GM19438 (cell line): ENCODE measurements around the gene LHX2.

Experiments
- ATAC-seq: cut with Tn5 transposase; IDR thresholded peaks from one replicate; pipeline ENCODE4 v1.9.1; 2021; ENCODE audit warnings: low read depth; ENCODE audit not compliant: unreplicated experiment

LHX2 gene

DNA sequence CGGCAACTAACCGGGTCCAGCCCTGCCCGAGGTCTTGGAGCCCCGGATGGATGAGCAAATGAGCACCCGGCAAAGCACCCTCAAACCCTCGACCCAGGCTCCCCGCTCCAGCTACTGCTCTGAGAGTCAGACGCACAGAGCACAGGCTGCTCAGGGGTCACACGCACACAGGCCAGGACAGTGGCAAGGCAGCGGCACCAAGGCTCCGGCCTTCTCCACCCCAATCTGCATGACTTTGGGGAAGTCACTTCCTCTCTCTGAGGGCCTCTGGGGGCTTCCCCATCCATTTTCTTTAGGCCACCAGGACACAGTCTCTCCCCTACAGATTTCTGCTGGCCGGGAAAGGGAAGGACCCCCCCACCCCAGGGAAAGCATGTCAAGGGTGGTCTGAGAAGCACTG is 18.0 kb downstream of the LHX2 start:
- ATAC-seq = no peak

DNA sequence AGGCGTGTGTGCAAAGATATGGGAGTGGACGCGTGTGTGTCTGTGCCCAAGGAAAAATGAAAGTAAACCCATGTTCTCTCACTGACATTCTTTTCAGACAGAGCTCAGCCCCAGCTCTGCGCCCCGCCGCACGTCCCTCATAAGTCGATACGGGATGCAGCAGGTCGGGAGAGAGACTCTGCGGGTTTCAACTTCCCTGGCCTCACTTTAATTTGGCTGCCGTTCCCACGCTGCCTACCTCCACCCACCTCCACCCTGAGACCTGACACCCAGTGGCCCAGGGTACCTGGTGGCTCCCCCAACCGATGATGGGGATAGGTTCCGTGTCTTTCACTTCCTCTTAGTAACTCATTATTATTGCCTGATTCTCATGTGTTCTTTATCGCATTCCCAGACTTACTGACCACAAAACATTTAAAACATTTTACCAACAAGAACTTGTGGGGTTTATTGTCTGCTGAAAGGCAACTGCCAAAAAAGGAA is 19.4 kb downstream of the LHX2 start:
- no peak for ATAC-seq

DNA sequence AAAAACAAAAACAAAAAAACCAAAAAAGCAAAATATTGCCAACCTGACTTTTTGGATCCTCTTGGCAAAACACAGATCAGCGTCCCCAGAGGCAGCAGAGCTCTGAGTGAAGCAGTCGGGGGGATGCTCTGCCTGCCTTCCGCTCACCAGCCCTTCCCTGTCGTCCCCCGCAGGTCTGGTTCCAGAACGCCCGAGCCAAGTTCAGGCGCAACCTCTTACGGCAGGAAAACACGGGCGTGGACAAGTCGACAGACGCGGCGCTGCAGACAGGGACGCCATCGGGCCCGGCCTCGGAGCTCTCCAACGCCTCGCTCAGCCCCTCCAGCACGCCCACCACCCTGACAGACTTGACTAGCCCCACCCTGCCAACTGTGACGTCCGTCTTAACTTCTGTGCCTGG is 20.7 kb downstream of the LHX2 start:
- no peak for ATAC-seq

DNA sequence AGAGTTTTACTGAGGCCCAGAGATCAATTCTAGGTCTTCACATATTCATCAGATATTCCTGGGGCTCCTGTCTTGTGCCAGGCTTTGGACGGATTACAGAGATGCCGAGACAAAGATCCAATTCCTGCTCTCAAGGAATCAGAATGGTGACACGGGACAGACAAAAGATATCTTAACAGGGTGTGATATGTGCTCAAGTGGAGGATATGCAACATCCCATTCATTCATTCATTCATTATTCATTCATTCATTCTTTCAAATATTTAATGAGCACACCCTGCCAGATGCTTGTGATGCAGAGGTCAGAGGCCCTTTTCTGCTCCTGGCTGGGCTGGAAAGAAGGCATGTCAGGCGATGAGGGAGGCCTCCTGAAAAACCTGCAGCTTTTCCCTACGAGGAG is 21.8 kb downstream of the LHX2 start:
- ATAC-seq = no peak

DNA sequence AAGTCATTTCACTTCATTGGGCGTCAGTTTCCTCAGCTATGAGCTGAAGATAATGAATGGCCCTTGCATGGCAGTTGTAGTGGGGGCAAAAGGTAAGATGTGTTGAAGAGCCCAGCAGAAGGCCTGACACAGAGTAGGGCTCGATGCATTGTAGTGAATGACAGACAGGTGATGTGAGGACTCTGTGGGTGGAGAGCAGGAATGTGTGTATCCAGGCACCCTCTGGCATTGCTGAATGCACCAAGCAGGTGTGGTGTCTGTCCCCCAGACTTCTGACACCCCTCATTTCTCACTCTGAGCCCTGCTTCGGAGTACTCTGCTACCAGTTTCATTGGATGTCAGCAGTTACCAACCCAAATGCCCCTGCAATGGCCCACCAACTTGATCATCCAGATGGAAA is 22.4 kb downstream of the LHX2 start:
- no peak for ATAC-seq

DNA sequence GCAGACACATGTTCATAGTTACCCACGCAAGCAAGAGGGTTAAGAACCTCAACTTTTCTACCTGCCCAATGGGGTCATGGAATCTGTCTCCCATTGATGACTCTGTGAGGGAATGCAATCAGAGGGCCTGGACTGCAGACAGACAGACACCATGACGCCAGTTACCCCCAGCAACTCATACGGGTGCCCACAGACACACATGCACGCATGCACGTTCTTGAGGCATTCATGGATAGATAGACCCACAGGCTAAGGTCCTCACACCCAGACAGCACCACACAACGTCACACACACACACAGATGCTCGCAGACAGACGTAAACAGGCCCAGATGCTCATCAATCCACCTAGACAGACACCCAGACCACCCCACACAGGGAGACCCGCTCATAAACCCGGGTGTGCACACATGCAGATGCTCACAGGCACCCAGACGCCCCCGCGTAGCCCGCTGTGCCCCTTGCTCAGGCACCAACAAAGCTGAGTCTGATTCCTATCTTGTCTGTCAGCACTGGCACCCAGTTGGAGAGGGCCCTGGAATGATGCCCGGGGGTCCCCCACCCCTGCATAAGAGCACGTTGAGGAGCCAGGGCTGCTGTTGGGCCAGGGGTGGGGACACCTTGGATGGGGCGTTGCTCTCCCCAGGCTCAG is 23.6 kb downstream of the LHX2 start:
- ATAC-seq = no peak

DNA sequence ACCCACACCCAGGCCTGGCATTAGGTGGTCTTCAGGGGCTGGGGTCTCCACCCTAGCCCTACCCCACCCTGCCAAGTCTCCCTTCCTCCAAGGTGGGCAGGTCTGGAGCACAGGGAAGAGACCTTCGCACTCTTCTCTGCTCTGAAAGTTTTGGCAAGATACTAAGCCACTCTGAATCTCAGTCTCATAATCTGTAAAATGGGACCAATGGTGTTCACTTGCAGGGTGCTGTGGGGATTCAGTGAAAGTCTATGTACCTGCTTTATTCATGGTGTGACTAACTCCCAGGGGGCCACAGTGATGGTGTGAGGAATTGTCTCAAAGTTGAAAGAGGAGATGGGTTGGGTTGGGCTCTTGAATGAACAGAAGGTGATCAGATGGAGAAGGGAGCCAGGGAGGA is 25.0 kb downstream of the LHX2 start:
- no peak for ATAC-seq

DNA sequence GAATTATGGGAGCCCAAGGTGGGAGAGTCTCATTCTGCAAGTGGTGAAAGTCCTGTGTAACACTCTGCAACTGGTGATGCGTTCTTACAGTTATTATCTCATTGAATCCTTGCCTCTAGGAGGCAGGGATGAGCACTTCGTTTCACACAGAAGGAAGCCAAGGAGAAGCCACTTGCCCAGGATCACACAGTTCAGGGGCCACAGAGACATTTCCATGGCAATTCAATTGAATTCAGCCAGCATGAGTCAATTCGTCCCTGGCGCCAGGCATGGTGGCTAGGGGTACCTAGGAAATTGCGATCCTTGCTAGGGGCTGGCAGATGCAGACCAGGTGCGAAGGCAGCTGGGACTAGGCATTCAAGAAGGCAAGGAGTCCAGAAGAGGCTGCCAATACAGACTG is 26.2 kb downstream of the LHX2 start:
- no peak for ATAC-seq

DNA sequence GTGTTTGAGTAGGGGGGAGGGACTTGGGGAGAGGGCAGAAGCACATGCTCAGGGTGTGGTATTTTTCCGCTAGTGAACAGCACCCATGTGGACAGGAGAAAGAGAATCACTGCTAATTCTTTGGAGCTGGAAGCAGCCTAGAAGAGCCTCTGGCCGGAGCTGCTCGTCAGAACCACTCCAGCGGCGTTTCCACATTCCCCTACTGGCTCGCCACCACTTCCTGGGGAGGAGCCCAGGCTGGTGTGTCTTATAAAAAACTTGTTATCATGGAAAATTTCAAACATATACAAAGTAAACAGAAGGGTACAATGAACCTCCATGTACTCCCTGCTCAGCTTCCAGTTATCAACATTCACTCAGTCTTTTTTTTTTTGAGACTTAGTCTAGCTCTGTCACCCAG is 26.7 kb downstream of the LHX2 start:
- ATAC-seq = no peak

DNA sequence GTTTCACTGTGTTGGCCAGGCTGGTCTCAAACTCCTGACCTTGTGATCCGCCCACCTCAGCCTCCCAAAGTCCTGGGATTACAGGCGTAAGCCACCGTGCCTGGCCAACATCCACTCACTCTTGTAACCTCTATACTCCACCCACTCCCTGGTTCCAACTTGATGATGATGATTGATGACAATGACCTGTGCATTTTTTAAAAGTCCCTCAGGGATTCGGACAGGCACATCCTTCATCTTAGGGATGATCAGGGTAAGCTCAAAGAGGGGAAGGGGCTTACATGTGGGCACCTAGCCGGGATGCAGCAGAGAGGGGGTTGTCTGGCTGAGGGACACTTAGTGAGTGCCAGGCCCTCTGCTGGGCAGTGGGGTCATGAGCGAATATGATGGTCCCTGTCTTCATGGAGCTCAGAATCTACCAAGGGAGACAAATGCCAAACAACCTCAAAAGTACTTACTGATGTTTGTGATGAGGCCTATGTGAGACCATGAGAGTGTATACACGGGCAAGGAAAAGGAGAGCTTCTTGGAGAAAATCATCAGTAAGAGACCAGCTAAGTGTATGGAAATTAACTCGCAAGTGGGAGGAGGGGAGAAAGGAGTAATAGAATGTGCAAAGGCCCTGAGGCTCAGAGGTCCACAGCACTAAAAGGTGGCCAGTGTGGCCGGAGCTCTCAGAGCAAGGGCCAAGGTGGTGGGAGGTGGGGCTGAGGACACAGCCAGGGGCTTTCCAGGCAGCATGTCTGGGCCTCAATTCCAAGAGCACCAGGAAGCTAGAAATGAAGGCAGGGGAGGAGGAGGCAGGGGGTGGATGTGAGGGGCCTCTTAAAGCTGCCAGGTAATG is 27.4 kb downstream of the LHX2 start:
- no peak for ATAC-seq

DNA sequence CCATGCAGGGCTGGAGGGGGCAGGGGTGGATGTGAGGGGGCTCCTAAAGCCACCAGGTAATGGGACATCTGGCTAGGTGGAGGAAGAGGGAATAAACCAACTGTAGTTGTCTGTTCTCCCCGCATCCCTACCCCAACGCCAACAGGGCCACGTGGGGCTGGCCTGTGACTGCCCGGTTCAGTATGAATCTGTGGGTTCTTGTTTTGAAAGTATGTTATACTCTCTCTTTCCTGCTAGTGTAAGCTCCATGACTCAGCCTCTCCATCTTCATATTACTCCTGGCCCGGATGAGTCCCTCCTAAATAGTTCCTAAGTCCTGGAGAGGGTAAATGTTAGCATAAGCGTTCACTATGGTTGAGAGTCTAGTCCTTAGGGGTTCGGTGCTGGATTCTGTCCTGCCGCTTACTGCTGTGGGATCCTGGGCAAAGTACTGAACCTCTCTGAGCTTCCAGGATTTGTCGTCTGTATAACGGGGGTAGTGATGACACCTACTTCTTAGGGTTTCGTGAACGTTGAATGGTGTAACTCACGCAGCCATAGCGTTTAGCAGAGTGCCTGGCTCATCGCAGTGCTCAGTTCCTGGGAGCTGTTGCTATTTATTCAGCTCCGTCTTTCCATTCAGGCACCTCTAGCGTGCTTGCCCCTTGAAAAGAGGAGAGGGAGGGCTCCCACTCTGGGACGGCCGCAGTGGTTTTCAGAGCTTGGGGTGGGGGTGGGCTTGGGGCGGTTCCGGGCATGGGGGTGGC is 28.8 kb downstream of the LHX2 start:
- ATAC-seq = no peak

DNA sequence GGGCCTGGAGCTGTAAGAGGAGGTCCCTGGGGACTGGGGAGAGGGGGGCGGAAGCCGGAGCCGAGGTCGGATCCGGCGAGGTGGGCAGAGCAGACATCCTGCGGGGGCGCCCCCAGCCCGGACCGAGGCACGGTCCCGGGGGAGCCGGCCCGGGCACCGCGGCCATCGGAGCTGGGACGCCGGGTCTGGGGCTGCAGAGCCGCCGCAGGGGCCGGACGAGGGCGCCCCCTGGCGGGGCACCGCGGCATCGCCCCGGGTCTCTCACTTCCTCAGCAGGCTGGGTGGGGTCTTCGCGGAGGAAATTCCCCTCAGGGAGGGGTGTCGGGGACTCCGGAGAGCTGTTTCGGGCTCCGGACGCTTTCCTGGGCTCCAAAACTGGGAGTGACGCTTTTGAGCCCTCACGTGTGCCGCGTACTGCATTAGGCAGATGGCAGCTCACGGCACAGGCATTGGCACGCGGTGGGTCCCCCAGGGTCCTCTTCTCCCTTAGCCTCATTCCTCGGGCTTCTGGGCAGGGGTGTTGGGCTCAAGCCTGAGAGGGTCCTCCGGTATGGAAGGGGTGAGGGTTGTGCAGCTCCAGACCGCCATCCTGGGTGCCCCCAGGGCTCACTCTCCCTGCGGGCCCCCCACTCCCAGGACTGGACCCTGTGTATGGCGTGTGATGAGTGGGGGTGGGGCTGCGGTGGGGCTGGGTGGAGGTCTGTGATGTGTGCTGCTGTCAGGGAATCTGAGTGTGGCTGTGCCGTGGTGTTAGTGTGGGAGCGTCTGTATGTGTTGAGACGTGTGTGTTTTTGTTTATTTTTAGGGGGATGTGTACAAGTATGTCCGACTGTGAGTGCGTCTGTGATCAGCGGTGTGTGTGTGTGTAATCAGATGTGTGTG is 29.6 kb downstream of the LHX2 start:
- ATAC-seq = no peak

DNA sequence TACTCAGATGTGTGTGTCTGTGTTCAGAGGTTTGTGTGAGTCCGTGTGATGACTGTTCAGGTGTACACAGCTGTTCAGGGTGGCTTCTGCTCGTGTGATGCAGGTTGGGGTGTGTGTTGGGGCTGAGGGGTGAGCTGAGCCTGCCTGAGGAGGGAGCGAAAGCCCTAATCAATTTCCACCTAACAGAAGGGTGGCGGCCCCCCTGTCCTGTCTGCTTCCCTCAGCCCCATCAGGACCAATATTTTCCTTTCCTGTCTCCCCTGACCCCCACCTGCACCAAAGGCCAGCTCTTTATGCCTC is 30.2 kb downstream of the LHX2 start:
- no peak for ATAC-seq

DNA sequence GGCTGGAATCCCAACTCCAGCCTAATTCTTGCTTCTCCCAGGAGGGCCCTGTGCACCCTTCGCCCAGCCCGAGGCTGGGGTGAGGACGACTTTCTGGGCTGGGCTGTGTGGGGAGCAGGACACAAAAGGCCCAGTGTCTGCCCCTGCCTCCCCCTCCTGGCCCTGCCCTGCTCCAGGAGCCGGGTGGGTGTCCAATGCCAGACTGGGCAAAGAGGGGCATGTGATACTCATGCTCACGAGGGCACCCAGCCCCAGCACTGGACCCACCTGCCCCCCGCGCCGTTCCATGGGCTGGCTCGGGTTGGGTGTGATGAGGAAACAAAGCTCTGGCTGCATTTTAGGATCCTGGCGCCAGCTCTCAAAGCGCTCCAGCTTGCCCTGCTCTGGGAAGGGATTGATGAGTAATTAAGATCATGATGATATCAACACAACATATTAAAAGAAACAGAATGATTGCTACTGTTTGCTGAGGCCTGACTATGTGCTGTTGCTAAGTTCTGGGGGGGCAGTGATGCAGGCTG is 30.7 kb downstream of the LHX2 start:
- ATAC-seq = no peak

DNA sequence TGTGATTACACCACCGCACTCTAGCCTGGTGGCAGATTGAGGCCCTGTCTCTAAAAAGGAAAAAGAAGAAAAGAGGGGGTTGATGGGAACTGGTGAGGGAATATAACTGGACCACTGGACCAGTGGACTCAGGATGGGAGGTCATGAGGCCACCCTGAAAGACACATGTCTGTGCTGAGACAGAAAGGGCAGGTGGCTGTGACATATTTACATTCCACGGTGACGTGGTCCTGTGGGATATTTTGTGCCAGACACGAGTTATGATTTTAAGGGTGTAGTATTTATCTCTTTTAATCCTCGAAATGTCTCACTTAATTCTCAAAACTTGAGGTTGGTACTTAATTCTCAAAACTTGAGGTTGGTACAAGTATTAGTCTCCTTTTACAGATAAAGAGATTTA is 32.9 kb downstream of the LHX2 start:
- ATAC-seq = no peak

DNA sequence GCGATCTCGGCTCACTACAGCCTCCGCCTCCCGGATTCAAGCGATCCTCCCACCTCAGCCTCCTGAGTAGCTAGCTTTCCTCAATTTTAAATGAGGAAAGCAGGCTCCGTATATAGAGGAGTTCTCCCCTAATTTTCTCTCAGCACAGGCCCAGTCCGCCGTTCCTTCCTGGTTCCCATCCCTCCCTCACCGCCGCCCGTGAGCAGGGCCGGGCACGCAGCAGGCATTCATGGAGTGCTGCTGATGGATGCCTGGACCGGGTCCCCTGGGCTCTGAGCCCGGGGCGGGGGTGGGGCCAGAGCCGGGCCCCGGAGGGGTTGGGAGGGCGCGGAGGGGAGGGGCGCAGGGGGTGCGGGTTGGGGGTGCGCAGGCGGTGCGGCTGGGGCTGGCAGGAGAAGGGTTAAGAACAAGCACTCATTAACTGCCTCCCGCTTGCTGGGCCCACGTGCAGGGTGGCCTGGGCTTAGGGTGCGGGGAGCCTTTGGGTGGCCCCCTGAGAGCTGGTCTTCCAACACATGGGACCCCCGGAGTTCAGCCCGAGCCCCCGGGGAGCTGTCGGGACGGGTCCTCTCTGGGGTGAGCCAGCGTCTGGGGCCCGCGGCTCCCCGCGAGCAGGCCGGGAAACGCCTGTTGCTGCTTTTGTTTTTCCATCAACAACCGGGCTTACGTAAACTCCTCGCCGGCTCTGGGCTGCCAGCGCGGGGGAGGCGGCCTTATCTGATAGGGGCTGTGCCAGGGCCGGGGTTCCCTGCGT is 33.7 kb downstream of the LHX2 start:
- no peak for ATAC-seq

DNA sequence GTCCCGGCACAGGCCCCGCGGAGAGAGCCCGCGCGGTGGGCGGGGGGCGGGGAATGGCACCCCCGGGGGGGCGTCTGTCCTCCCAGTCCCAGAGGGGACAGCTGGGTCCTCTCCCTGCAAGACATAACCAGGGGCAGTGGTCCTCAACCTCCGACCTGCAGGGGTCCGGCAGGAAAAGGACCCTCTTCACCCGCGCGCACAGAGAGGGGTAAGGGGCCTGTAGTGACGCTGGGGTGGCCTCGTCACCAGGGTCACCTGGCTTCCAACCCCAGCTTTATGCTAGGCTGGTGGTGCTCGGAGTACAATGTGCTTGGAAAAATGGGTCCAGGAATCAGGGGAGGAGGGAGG is 34.2 kb downstream of the LHX2 start:
- no peak for ATAC-seq

DNA sequence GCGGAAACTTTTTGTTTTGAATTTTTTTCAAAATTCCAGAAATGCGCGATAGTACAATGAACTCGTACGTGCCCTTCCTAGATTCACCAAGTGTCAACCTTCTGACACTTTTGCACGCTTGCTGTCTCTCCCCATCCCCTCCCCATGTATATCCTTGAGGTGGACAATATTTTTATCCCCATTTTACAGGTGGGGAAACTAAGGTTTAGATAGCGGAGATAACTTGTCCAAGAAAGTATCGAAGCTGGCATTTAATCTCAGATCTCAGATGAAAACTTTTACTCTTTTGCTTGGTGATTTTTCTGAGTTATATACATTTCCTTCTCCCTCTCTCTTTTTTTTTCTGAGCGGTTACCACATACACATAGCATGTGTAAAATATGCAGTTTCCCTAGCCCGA is 34.6 kb downstream of the LHX2 start:
- ATAC-seq = no peak

DNA sequence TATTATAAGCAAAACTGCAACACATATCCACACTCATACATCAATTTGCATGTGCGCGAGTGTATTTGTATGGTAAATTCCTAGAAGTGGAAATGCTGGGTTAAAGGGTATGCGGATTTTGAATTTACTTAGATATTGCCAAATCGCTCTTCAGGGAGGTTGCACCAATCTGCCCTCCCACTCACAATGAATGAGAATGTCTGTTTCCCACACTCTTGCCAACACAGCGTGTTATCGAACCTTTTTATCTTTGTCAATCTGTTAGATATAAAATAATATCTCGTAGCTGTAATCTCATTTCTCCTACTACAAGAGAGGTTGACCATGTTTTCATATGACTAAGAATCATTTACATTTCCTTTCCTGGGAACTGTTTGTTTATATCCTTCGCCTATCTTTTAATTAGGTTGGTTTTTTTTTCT is 35.7 kb downstream of the LHX2 start:
- no peak for ATAC-seq

DNA sequence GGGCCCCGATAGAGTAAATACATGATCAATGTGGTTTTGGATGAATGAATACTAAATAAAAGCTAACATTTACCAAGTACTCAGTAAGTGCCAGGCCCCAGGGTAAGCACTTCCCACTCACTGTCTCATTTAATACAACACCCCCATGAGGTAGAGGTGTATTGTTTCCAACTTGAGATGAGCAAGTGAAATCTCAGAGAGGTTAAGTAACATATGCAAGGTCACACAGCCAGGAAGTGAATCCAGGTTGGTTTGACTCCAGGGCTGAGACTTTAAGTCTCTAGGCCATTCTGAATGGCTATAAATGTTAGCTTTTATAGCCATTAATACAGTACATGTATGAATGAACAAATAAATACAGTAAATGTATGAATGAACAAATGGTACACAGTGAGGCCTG is 39.4 kb downstream of the LHX2 start:
- no peak for ATAC-seq
